Measurements from ENCODE around the gene PIERCE2. TPM values are rescaled to one million over a fixed set of nuclear protein-coding genes. Genes with fewer than 3 reads are reported as not detected.
"Not testable (repeated sequence)": the region's sequence is repeated elsewhere in the genome, so short reads cannot be mapped to it uniquely, and the experiment has no call there.

Gene PIERCE2
- total and polyA plus RNA-seq, 2 of the 4 experiments (the other 2 are of a cell fraction) = 0.36 to 0.48 TPM

DNA sequence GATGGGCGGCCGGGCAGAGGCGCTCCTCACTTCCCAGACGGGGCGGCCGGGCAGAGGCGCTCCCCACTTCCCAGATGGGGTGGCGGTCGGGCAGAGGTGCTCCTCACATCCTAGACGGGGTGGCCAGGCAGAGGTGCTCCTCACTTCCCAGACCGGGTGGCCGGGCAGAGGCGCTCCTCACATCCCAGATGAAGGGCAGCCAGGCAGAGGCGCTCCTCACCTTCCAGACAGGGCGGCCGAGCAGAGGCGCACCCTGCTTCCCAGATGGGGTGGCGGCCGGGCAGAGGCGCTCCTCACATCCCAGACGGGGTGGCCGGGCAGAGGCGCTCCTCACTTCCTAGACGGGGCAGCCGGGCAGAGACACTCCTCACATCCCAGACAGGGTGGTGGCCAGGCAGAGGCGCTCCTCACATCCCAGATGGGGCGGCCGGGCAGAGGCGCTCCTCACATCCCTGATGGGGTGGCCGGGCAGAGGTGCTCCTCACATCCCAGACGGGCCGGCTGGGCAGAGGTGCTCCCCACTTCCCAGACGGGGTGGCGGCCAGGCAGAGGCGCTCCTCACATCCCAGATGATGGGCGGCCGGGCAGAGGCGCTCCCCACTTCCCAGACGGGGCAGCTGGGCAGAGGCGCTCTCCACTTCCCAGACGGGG lies 38.2 kb downstream of the PIERCE2 start:
- H3K9ac ChIP-seq (ENCODE audit: low read depth, low read length); H4K8ac ChIP-seq (ENCODE audit: low read depth in 2 of 2, low read length in 2 of 2); H2AK9ac ChIP-seq (replicated peaks; ENCODE audit: low read depth, low read length, poor library complexity); intact Hi-C loops (cut with micrococcal nuclease); H3K18ac ChIP-seq (ENCODE audit: low read depth, low read length); H2AFZ ChIP-seq (replicated peaks; ENCODE audit: low read length, poor library complexity); H3K79me1 ChIP-seq (ENCODE audit: low read depth in 1 of 2, low read length in 2 of 2); POLR2A ChIA-PET (ENCODE audit: unreplicated experiment); H2AK5ac ChIP-seq (ENCODE audit: low read depth, low read length); ATAC-seq (ENCODE audit: low read depth); H3K23ac ChIP-seq (ENCODE audit: low read depth, low read length); H4K91ac ChIP-seq (ENCODE audit: insufficient read depth, low read depth, low read length); H4K20me1 ChIP-seq (ENCODE audit: insufficient read depth, low read length); H3K4me2 ChIP-seq (ENCODE audit: low read depth, low read length); H4K5ac ChIP-seq (ENCODE audit: low read depth, low read length); H2BK5ac ChIP-seq (ENCODE audit: low read depth, low read length, poor library complexity, severe bottlenecking); H3K4ac ChIP-seq (ENCODE audit: low read depth, low read length); H3K56ac ChIP-seq (ENCODE audit: extremely low read depth, insufficient read depth, low read length); in situ Hi-C loops (cut with MboI; ENCODE audit: low sequenced_read_pairs); H3K4me3 ChIP-seq (ENCODE audit: insufficient read depth, low read depth, low read length); H2BK15ac ChIP-seq (ENCODE audit: low read depth, low read length); H3K9me1 ChIP-seq (ENCODE audit: insufficient read depth, low read length); H2BK20ac ChIP-seq (ENCODE audit: low read depth, low read length); BruUV-seq (replicated peaks); H3K36me3 ChIP-seq (ENCODE audit: control insufficient read depth, insufficient read depth, low read length); H3K14ac ChIP-seq (replicated peaks; ENCODE audit: low read depth, low read length); H3K27ac ChIP-seq (ENCODE audit: insufficient read depth, low read length); DNase-seq; dilution Hi-C loops (cut with HindIII; ENCODE audit: low sequenced_read_pairs, unreplicated experiment); H2BK120ac ChIP-seq (ENCODE audit: low read depth, low read length); H3K4me1 ChIP-seq (ENCODE audit: control insufficient read depth, insufficient read depth, low read length); CTCF ChIA-PET; H3K9me3 ChIP-seq (ENCODE audit: control insufficient read depth, insufficient read depth, low read length); H3K27me3 ChIP-seq (ENCODE audit: control insufficient read depth, insufficient read depth, low read length): not testable (repeated sequence)
- 97% methylated on average over 6 of the region's 41 CpGs; no CpG with 5 or more reads in 1 of the 2 experiments for WGBS, 2 experiments (ENCODE audit: extremely low coverage in 2 of 2, insufficient read length in 1 of 2)

DNA sequence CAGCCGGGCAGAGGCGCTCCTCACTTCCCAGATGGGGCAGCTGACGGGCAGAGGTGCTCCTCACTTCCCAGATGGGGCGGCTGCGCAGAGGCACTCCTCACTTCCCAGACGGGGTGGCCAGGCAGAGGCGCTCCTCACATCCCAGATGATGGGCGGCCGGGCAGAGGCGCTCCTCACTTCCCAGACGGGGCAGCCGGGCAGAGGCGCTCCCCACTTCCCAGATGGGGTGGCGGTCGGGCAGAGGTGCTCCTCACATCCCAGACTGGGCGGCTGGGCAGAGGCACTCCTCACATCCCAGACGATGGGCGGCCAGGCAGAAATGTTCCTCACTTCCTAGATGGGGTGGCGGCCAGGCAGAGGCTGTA lies 38.7 kb downstream of the PIERCE2 start:
- H3K18ac ChIP-seq (ENCODE audit: low read depth, low read length); H2BK20ac ChIP-seq (ENCODE audit: low read depth, low read length); DNase-seq; H2AK9ac ChIP-seq (replicated peaks; ENCODE audit: low read depth, low read length, poor library complexity); CTCF ChIA-PET; H3K14ac ChIP-seq (replicated peaks; ENCODE audit: low read depth, low read length); in situ Hi-C loops (cut with MboI; ENCODE audit: low sequenced_read_pairs); ATAC-seq (ENCODE audit: low read depth); H3K4me2 ChIP-seq (ENCODE audit: low read depth, low read length); BruUV-seq (replicated peaks); H2AFZ ChIP-seq (replicated peaks; ENCODE audit: low read length, poor library complexity); H3K9me1 ChIP-seq (ENCODE audit: insufficient read depth, low read length); H2AK5ac ChIP-seq (ENCODE audit: low read depth, low read length); H3K23ac ChIP-seq (ENCODE audit: low read depth, low read length); dilution Hi-C loops (cut with HindIII; ENCODE audit: low sequenced_read_pairs, unreplicated experiment); H3K4me1 ChIP-seq (ENCODE audit: control insufficient read depth, insufficient read depth, low read length); H3K27ac ChIP-seq (ENCODE audit: insufficient read depth, low read length); H3K36me3 ChIP-seq (ENCODE audit: control insufficient read depth, insufficient read depth, low read length); H3K4ac ChIP-seq (ENCODE audit: low read depth, low read length); H4K20me1 ChIP-seq (ENCODE audit: insufficient read depth, low read length); H3K9me3 ChIP-seq (ENCODE audit: control insufficient read depth, insufficient read depth, low read length); H4K8ac ChIP-seq (ENCODE audit: low read depth in 2 of 2, low read length in 2 of 2); H3K56ac ChIP-seq (ENCODE audit: extremely low read depth, insufficient read depth, low read length); H2BK120ac ChIP-seq (ENCODE audit: low read depth, low read length); H3K27me3 ChIP-seq (ENCODE audit: control insufficient read depth, insufficient read depth, low read length); intact Hi-C loops (cut with micrococcal nuclease); H2BK15ac ChIP-seq (ENCODE audit: low read depth, low read length); H3K79me1 ChIP-seq (ENCODE audit: low read depth in 1 of 2, low read length in 2 of 2); H2BK5ac ChIP-seq (ENCODE audit: low read depth, low read length, poor library complexity, severe bottlenecking); H3K9ac ChIP-seq (ENCODE audit: low read depth, low read length); H4K91ac ChIP-seq (ENCODE audit: insufficient read depth, low read depth, low read length); H4K5ac ChIP-seq (ENCODE audit: low read depth, low read length); POLR2A ChIA-PET (ENCODE audit: unreplicated experiment); H3K4me3 ChIP-seq (ENCODE audit: insufficient read depth, low read depth, low read length): not testable (repeated sequence)
- WGBS, 2 experiments (ENCODE audit: extremely low coverage in 2 of 2, insufficient read length in 1 of 2) = no CpG with 5 or more reads among the region's 19 CpGs
